ENCODE data around the gene ILK. TPM values are rescaled to one million over a fixed set of nuclear protein-coding genes. Genes with fewer than 3 reads are reported as not detected.

ILK gene
- total and polyA plus RNA-seq, 10 of the 15 experiments (the other 5 are each of a cell fraction or from before 2014, with no cell fraction given) = 51.8 to 163 (median 92.0) TPM

DNA sequence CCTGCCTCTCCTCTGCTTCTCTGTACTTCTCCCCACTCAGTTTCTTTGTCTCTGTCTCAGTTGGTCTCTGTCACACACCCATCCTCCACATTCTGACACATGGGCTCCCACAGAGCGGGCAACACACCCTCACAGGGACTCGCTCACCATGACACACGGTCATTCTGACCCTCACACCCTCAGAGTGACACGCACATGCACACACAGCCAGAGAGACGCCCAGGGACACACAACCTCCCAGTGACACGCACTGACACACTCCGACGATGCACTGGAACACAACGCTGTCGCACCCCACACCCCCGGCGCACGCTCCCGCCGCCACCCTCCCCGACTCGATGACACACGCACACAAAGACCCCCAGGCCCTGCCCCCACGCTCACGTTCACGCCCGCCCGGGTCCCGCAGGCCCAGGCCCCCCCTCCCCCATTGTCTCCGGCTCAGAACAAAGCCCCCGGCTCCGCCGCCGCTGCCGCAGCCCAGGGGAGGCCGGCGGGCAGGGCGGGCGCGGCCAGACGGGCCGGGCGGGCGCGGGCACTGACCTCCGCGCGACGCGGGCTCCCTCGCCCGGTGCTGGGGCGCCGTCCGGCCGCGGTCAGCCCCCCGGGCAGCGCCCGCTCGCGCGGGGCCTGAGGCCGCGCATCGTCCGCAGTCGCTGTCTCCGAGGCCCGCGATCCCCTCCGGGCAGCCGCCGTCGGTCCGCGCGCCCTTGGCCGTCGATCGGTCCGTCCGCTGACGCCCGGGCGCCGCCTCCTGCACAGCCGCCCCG, 51.6 kb downstream of the ILK start (continued):
- TF ChIP-seq TCF3 (IDR thresholded peaks at IDR 0.05; ENCODE audit: borderline replicate concordance, insufficient read depth, low read depth, low read length) = 0 out of 2 replicates have a peak, but pooled peaks have one; percentile 6

GRCh38 chr11:6655790-6656583, 52.4 kb downstream of the ILK start, which contains the start of gene DCHS1:
DCHS1 (minus strand) TSS chr11:6655809; CDS start chr11:6641613, 14,196 bp downstream.
- intact Hi-C loops (cut with micrococcal nuclease; ENCODE audit: unreplicated experiment) = no loop called here
- no peaks in the 10 kb centered on the region for H4K20me1 ChIP-seq (ENCODE audit: control insufficient read depth, insufficient read depth)
- H3K27me3 ChIP-seq (replicated peaks in 1 of 2; ENCODE audit: control insufficient read depth in 2 of 2, insufficient read depth in 2 of 2, low read length in 1 of 2) = peaks cover 4% of the 10 kb centered on the region in 2 experiments
- ChIA-PET RAD21 (ENCODE audit: unreplicated experiment) (interaction anchor here (0.6 kb wide), 1 partner anchor 277 kb away, joined by 3 read pairs; no protein-coding TSS in a partner anchor), SMC1A (ENCODE audit: uncharacterized antibody, unreplicated experiment) (interaction anchor here (0.7 kb wide), 1 partner anchor 45 kb away, joined by 3 read pairs; no protein-coding TSS in a partner anchor), POLR2A (no interaction called here), CTCF (no interaction called here)
- H3K36me3 ChIP-seq (ENCODE audit: control insufficient read depth in 2 of 2, insufficient read depth in 2 of 2, low read length in 1 of 2) = no peaks in the 10 kb centered on the region
- no TSS peak for BruUV-seq (replicated peaks)
- no peak within 1 kb of the TSS for H3K27ac ChIP-seq (ENCODE audit: control insufficient read depth, insufficient read depth)
- no peaks in the 10 kb centered on the region for H3K79me2 ChIP-seq (ENCODE audit: control insufficient read depth, insufficient read depth, low read length)
- H3K9me3 ChIP-seq (replicated peaks; ENCODE audit: control insufficient read depth, insufficient read depth, low read length) = no peaks in the 10 kb centered on the region
- in situ Hi-C loops (cut with MboI) = no loop called here
- ATAC-seq = no peak
- WGBS (ENCODE audit: insufficient coverage, insufficient replicate concordance, low lambda C conversion rate, missing lambda C conversion rate) = 30% methylated on average over 11 of the region's 56 CpGs
- FAIRE-seq = no peak
- DNase-seq (ENCODE audit: low read depth, low spot score) = no peak
- no peak within 1 kb of the TSS for H3K4me3 ChIP-seq
- no peak within 1 kb of the TSS for H3K9ac ChIP-seq (ENCODE audit: control insufficient read depth, insufficient read depth, low read length)
- peak within 1 kb of the TSS; percentile 21; the same call in 1 of the 2 replicates for H3K4me2 ChIP-seq (ENCODE audit: control insufficient read depth, insufficient read depth)
- H2AFZ ChIP-seq (ENCODE audit: control insufficient read depth, low read depth, low read length) = no peak within 1 kb of the TSS
- no peaks in the 10 kb centered on the region for H3K4me1 ChIP-seq (ENCODE audit: control insufficient read depth, insufficient read depth, low read length)
- no peak for TF ChIP-seq SKIL (IDR thresholded peaks at IDR 0.05; ENCODE audit: low read depth, poor library complexity, severe bottlenecking)
- no peak for TF ChIP-seq SREBF1 (IDR thresholded peaks at IDR 0.05; ENCODE audit: low read length)
- TF ChIP-seq POU2F2 (IDR thresholded peaks at IDR 0.05; ENCODE audit: borderline replicate concordance, low read depth, low read length) = no peak
- TF ChIP-seq, protein P1, sequence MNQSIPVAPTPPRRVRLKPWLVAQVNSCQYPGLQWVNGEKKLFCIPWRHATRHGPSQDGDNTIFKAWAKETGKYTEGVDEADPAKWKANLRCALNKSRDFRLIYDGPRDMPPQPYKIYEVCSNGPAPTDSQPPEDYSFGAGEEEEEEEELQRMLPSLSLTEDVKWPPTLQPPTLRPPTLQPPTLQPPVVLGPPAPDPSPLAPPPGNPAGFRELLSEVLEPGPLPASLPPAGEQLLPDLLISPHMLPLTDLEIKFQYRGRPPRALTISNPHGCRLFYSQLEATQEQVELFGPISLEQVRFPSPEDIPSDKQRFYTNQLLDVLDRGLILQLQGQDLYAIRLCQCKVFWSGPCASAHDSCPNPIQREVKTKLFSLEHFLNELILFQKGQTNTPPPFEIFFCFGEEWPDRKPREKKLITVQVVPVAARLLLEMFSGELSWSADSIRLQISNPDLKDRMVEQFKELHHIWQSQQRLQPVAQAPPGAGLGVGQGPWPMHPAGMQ (IDR thresholded peaks at IDR 0.05; ENCODE audit: borderline replicate concordance) = no peak
- TF ChIP-seq SMAD1 (IDR thresholded peaks at IDR 0.05; ENCODE audit: low read depth, partially characterized antibody) = no peak
- no peak for TF ChIP-seq PAX8 (IDR thresholded peaks at IDR 0.05)
- TF ChIP-seq SMC3 (IDR thresholded peaks at IDR 0.05; ENCODE audit: borderline replicate concordance, low read length) = no peak
- TF ChIP-seq NFIC (IDR thresholded peaks at IDR 0.05; ENCODE audit: low read depth, low read length) = no peak
- no peak for TF ChIP-seq NFYA (IDR thresholded peaks at IDR 0.05; ENCODE audit: borderline replicate concordance, low read depth, low read length)
- TF ChIP-seq, protein P2, sequence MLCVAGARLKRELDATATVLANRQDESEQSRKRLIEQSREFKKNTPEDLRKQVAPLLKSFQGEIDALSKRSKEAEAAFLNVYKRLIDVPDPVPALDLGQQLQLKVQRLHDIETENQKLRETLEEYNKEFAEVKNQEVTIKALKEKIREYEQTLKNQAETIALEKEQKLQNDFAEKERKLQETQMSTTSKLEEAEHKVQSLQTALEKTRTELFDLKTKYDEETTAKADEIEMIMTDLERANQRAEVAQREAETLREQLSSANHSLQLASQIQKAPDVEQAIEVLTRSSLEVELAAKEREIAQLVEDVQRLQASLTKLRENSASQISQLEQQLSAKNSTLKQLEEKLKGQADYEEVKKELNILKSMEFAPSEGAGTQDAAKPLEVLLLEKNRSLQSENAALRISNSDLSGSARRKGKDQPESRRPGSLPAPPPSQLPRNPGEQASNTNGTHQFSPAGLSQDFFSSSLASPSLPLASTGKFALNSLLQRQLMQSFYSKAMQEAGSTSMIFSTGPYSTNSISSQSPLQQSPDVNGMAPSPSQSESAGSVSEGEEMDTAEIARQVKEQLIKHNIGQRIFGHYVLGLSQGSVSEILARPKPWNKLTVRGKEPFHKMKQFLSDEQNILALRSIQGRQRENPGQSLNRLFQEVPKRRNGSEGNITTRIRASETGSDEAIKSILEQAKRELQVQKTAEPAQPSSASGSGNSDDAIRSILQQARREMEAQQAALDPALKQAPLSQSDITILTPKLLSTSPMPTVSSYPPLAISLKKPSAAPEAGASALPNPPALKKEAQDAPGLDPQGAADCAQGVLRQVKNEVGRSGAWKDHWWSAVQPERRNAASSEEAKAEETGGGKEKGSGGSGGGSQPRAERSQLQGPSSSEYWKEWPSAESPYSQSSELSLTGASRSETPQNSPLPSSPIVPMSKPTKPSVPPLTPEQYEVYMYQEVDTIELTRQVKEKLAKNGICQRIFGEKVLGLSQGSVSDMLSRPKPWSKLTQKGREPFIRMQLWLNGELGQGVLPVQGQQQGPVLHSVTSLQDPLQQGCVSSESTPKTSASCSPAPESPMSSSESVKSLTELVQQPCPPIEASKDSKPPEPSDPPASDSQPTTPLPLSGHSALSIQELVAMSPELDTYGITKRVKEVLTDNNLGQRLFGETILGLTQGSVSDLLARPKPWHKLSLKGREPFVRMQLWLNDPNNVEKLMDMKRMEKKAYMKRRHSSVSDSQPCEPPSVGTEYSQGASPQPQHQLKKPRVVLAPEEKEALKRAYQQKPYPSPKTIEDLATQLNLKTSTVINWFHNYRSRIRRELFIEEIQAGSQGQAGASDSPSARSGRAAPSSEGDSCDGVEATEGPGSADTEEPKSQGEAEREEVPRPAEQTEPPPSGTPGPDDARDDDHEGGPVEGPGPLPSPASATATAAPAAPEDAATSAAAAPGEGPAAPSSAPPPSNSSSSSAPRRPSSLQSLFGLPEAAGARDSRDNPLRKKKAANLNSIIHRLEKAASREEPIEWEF (IDR thresholded peaks at IDR 0.05; ENCODE audit: insufficient replicate concordance, low read depth, low read length) = no peak

All from GM12878 (cell line).